Uterus (tissue), 2 donors: ENCODE measurements around the gene PPM1N.

Experiments used
- CTCF ChIP-seq, 4 experiments: fragments of 200-600 bp in 2 of 4; fragments of 450-650 bp in 2 of 4; sonication (generic) in 2 of 4; IDR thresholded peaks; one replicate each; pipeline ENCODE4 v1.5.1; 2016 to 2019; ENCODE audit warnings: antibody characterized with exemption in 4 of 4, mild to moderate bottlenecking in 2 of 4, moderate library complexity in 1 of 4
- POLR2A ChIP-seq, 2 donors: fragments of 450-650 bp; IDR thresholded peaks; one replicate each; pipeline ENCODE4 v1.6.1; 2016; ENCODE audit warnings: antibody characterized with exemption in 2 of 2, mild to moderate bottlenecking in 1 of 2, moderate library complexity in 1 of 2

- no peak for TF ChIP-seq CTCF (IDR thresholded peaks at IDR 0.05)
- TF ChIP-seq POLR2A (IDR thresholded peaks at IDR 0.05), result no peak
Observed at GRCh38 chr19:45505996-45506245, 7.7 kb downstream of the PPM1N start.
